MCF 10A (cell line): ENCODE measurements around the gene ESRRB. TPM values are rescaled to one million over a fixed set of nuclear protein-coding genes. Genes with fewer than 3 reads are reported as not detected.

Experiments used
- BruUV-seq: library from RNA; stranded (reverse); fragments of 400-500 nt; replicated peaks from 2 replicates; lab custom pipeline; 2021; lab: Mats Ljungman, UMichigan
- CTCF ChIA-PET: fragments of 300-600 bp; sonication (Branson Sonifier 250); formaldehyde crosslinking; extraction: SDS; loops from one replicate; lab custom pipeline; 2021; ENCODE audit warnings: antibody characterized with exemption, inconsistent platforms; lab: Yijun Ruan, JAX
- POLR2A ChIA-PET: fragments of 300-600, 350-650 bp; sonication (Branson Sonifier 250); formaldehyde crosslinking; extraction: SDS; loops from one replicate; lab custom pipeline; 2020; ENCODE audit warnings: antibody characterized with exemption, inconsistent platforms; lab: Yijun Ruan, JAX
- DNase-seq: peaks from one replicate; pipeline ENCODE4 v3.0.0-alpha.2; 2018; ENCODE audit not compliant: unreplicated experiment
- H3K27ac Mint-ChIP-seq: one replicate; pipeline ENCODE4 v1.8.0; 2022; ENCODE audit warnings: mild to moderate bottlenecking, low read depth, mixed read lengths; ENCODE audit not compliant: unreplicated experiment
- H3K27me3 Mint-ChIP-seq: one replicate; pipeline ENCODE4 v1.8.0; 2022; ENCODE audit warnings: mixed read lengths; ENCODE audit not compliant: insufficient read depth, unreplicated experiment
- H3K36me3 Mint-ChIP-seq: one replicate; pipeline ENCODE4 v1.8.0; 2022; ENCODE audit warnings: mild to moderate bottlenecking, moderate library complexity, mixed read lengths; ENCODE audit not compliant: insufficient read depth, unreplicated experiment
- H3K4me1 Mint-ChIP-seq: one replicate; pipeline ENCODE4 v1.8.0; 2022; ENCODE audit warnings: mixed read lengths; ENCODE audit not compliant: insufficient read depth, unreplicated experiment
- H3K4me3 Mint-ChIP-seq: one replicate; pipeline ENCODE4 v1.8.0; 2022; ENCODE audit warnings: mild to moderate bottlenecking, moderate library complexity, mixed read lengths; ENCODE audit not compliant: unreplicated experiment
- H3K9me3 Mint-ChIP-seq: one replicate; pipeline ENCODE4 v1.8.0; 2022; ENCODE audit warnings: mixed read lengths; ENCODE audit not compliant: unreplicated experiment
- CTCF ChIP-seq: fragments of 200-600 bp; IDR thresholded peaks from one replicate; pipeline ENCODE4 v1.8.0; 2022; ENCODE audit warnings: antibody characterized with exemption, mild to moderate bottlenecking; ENCODE audit not compliant: unreplicated experiment
- intact Hi-C: fragments of 100-400 bp; cut with micrococcal nuclease; formaldehyde crosslinking; loops from 2 replicates; pipeline ENCODE4 v1.14.1; 2022
- total RNA-seq: library from RNA; stranded (reverse); gene quantifications from 2 replicates; pipeline ENCODE4 v1.2.3, GENCODE V29; 2022

Gene ESRRB
- total RNA-seq, 1 experiment from 2014 or later = 0.23 TPM

DNA sequence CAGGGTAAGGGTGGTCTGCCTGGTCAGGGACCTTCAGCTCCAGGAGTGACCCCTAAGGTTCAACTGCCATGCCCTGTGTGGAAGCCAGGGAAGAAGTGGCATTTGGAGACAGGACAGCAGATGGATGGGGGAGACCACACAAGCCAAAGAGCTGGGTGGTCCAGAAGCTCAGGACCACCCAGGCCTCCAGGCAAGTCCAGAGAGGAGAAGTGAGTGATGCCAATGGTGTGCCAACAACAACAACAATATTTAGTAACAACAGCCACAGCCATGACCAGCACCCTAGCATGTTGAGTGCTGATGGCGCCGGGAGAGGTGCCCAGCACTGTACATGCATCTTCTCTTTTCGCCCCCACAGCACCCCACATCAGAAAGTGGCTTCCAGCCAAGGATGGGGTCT lies 113.7 kb downstream of the ESRRB start:
- no peak for DNase-seq
- Mint-ChIP-seq H3K27ac (no peak overlapping the region), H3K36me3 (no peaks in the 10 kb centered on the region), H3K4me1 (no peaks in the 10 kb centered on the region), H3K27me3 (peaks cover 10% of the 10 kb centered on the region), H3K9me3 (no peaks in the 10 kb centered on the region), H3K4me3 (no peak overlapping the region)
- intact Hi-C loops = no loop called here
- ChIA-PET POLR2A (no interaction called here), CTCF (interaction anchor here (0.6 kb wide), 1 partner anchor 158 kb away, joined by 4 read pairs; no protein-coding TSS in a partner anchor)
- no TSS peak for BruUV-seq
- no peak for TF ChIP-seq CTCF

DNA sequence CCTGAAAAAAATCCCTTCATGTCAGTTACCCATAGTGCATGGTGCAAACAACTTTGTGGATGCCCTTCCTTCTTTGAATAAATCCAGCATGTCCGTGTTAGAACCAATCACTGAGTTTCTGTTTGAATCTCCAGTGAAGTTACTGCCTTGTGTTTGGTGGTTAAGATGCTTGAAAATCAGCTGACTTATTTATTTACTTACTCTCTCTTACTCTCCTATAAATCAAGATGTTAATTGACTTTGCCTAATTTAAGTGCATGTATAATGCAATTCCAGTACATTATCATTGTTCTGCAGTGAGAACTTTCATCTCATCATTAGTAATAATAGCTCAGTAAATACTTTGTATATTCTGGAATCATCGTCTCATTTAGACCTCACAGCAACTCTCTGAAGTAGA lies 114.2 kb downstream of the ESRRB start:
- no TSS peak for BruUV-seq
- Mint-ChIP-seq H3K27me3 (peaks cover 10% of the 10 kb centered on the region), H3K27ac (no peak overlapping the region)

GRCh38 chr14:76490735-76491134 lies 114.8 kb downstream of the ESRRB start:
- CTCF ChIA-PET = interaction anchor here (0.6 kb wide), 1 partner anchor 606 kb away, joined by 3 read pairs; no protein-coding TSS in a partner anchor
- H3K9me3 Mint-ChIP-seq = no peaks in the 10 kb centered on the region
- POLR2A ChIA-PET = interaction anchor here (0.7 kb wide), 1 partner anchor 164 kb away, joined by 3 read pairs; no protein-coding TSS in a partner anchor
- no peak overlapping the region for H3K4me3 Mint-ChIP-seq
- H3K4me1 Mint-ChIP-seq = no peaks in the 10 kb centered on the region
- no TSS peak for BruUV-seq
- no peak overlapping the region for H3K27ac Mint-ChIP-seq
- DNase-seq = no peak
- intact Hi-C loops = no loop called here
- peaks cover 11% of the 10 kb centered on the region for H3K27me3 Mint-ChIP-seq
- no peak for TF ChIP-seq CTCF
- no peaks in the 10 kb centered on the region for H3K36me3 Mint-ChIP-seq

More for the DNA sequence above, 114.2 kb downstream of the ESRRB start:
- no peak for DNase-seq
- no peak overlapping the region for H3K4me3 Mint-ChIP-seq
- no peaks in the 10 kb centered on the region for H3K4me1 Mint-ChIP-seq
- H3K36me3 Mint-ChIP-seq = no peaks in the 10 kb centered on the region
- intact Hi-C loops = no loop called here
- no peak for TF ChIP-seq CTCF
- ChIA-PET CTCF (interaction anchor here (0.6 kb wide), 2 partner anchors 157 to 606 kb away, joined by 3 to 4 read pairs; no protein-coding TSS in a partner anchor), POLR2A (interaction anchor here (0.7 kb wide), 1 partner anchor 164 kb away, joined by 3 read pairs; no protein-coding TSS in a partner anchor)
- H3K9me3 Mint-ChIP-seq = no peaks in the 10 kb centered on the region

DNA sequence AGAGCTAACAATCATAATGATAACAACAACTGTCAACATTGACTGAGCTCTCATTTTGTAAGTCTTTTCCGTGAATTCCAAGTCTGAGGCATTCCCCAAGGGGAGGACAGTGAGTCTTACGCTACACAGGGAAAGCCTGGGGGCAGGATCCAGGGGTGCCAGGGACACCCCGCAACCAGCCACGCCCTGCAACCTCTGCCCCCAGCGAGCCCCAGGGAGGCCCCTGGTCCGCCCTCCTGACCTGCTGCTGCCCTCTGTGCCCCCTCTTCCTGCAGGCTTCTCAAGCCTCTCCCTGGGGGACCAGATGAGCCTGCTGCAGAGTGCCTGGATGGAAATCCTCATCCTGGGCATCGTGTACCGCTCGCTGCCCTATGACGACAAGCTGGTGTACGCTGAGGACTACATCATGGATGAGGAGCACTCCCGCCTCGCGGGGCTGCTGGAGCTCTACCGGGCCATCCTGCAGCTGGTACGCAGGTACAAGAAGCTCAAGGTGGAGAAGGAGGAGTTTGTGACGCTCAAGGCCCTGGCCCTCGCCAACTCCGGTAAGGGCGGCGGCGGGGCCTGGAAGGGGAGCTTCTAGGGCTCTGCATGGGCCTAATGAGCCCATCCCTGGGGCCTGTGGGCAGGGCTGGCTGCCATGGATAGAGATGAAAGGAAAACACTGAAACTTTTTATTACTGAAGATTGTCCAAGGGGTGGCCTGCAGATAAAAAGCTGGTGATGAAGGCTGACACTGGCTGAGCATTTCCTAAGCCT lies 115.4 kb downstream of the ESRRB start:
- no peak overlapping the region for H3K4me3 Mint-ChIP-seq
- no peaks in the 10 kb centered on the region for H3K9me3 Mint-ChIP-seq
- H3K27ac Mint-ChIP-seq = no peak overlapping the region
- intact Hi-C loops = no loop called here
- H3K36me3 Mint-ChIP-seq = no peaks in the 10 kb centered on the region
- no peaks in the 10 kb centered on the region for H3K4me1 Mint-ChIP-seq
- CTCF ChIA-PET = interaction anchor here (1.9 kb wide), 1 partner anchor 18 kb away, joined by 4 read pairs; no protein-coding TSS in a partner anchor
- TF ChIP-seq CTCF = no peak
- DNase-seq = no peak
- H3K27me3 Mint-ChIP-seq = peaks cover 17% of the 10 kb centered on the region
- BruUV-seq = no TSS peak
- POLR2A ChIA-PET = no interaction called here
